HCT116 (cell line): Measurements from ENCODE around the gene SECISBP2L. TPM values are rescaled to one million over a fixed set of nuclear protein-coding genes. Genes with fewer than 3 reads are reported as not detected.

ENCODE experiments used
- ATAC-seq: fragments of 200-7000 bp; cut with Tn5 transposase; 2 replicates; pipeline ENCODE4 v1.9.1; 2020; ENCODE audit warnings: mild to moderate bottlenecking, moderate library complexity
- BruUV-seq: library from RNA; stranded (reverse); fragments of 400-500 nt; replicated peaks from 2 replicates; lab custom pipeline; 2021; lab: Mats Ljungman, UMichigan
- CTCF ChIA-PET: fragments of 300-600 bp; sonication (Branson Sonifier 250); formaldehyde crosslinking; loops from one replicate; lab custom pipeline; 2021; ENCODE audit warnings: antibody characterized with exemption; lab: Charles Lee
- POLR2A ChIA-PET: fragments of 300-600, 350-600 bp; sonication (Branson Sonifier 250); formaldehyde crosslinking; loops from one replicate; lab custom pipeline; 2021; ENCODE audit warnings: antibody characterized with exemption; lab: Charles Lee
- RAD21 ChIA-PET, 2 experiments: fragments of 300-600 bp; sonication (Branson Sonifier 250); formaldehyde crosslinking; loops; one replicate each; lab custom pipeline; 2023; ENCODE audit warnings: low total read pairs in 2 of 2; ENCODE audit not compliant: uncharacterized antibody in 2 of 2, unreplicated experiment in 2 of 2, low non-redundant PET in 1 of 2; lab: Charles Lee
- DNase-seq: peaks from one replicate; pipeline ENCODE4 v3.0.0-alpha.2; 2010; ENCODE audit warnings: low read depth, low spot score
- H2AFZ ChIP-seq: fragments of 200-600 bp; shearing (Covaris generic), sonication (generic); 2 replicates; pipeline ENCODE4 v1.6.1; 2017; ENCODE audit warnings: low read depth, mixed run types, mixed read lengths, antibody characterized with exemption, low read length; ENCODE audit not compliant: poor library complexity, severe bottlenecking
- H3K27ac ChIP-seq: 2 replicates; pipeline ENCODE4 v1.5.1; 2012; ENCODE audit warnings: low read depth, low read length
- H3K27me3 ChIP-seq: fragments of 200-600 bp; sonication (generic); 2 replicates; pipeline ENCODE4 v1.6.1; 2016; ENCODE audit warnings: mixed run types, low read length, mixed read lengths; ENCODE audit not compliant: insufficient read depth
- H3K36me3 ChIP-seq, 2 experiments: fragments of 200-500 bp in 1 of 2; fragments of 200-600 bp in 1 of 2; sonication (Bioruptor generic) in 1 of 2; sonication (generic) in 1 of 2; 2 replicates each; pipeline versions ENCODE4 v1.5.1 to v1.6.1; 2014 to 2016; ENCODE audit warnings: low read length in 2 of 2, inconsistent platforms in 1 of 2, mixed read lengths in 1 of 2, mixed run types in 1 of 2; ENCODE audit not compliant: insufficient read depth in 2 of 2, control insufficient read depth in 1 of 2
- H3K4me1 ChIP-seq, 2 experiments: fragments of 200-600 bp in 1 of 2; sonication (generic) in 1 of 2; 2 replicates each; pipeline versions ENCODE4 v1.5.1 to v1.6.1; 2012 to 2017; ENCODE audit warnings: low read length in 2 of 2, inconsistent platforms in 1 of 2, mild to moderate bottlenecking in 1 of 2, mixed read lengths in 1 of 2, mixed run types in 1 of 2, moderate library complexity in 1 of 2; ENCODE audit not compliant: insufficient read depth in 2 of 2, control insufficient read depth in 1 of 2
- H3K4me2 ChIP-seq: fragments of 200-600 bp; sonication (generic); 2 replicates; pipeline ENCODE4 v1.6.1; 2017; ENCODE audit warnings: mixed run types, low read length, mixed read lengths
- H3K4me3 ChIP-seq, 2 experiments: fragments of 200-600 bp in 1 of 2; sonication (generic) in 1 of 2; replicated peaks in 1 of 2; 2 replicates each; pipeline ENCODE4 v1.5.1; 2011 to 2016; ENCODE audit warnings: low read length in 2 of 2, control low read depth in 1 of 2, low read depth in 1 of 2, mild to moderate bottlenecking in 1 of 2, mixed read lengths in 1 of 2, mixed run types in 1 of 2
- H3K79me2 ChIP-seq: fragments of 200-600 bp; sonication (generic); 2 replicates; pipeline ENCODE4 v1.6.1; 2017; ENCODE audit warnings: mild to moderate bottlenecking, mixed run types, low read length, moderate library complexity, mixed read lengths; ENCODE audit not compliant: insufficient read depth
- H3K9ac ChIP-seq: fragments of 200-600 bp; sonication (generic); 2 replicates; pipeline ENCODE4 v1.6.1; 2016; ENCODE audit warnings: low read length, mixed read lengths
- H3K9me2 ChIP-seq: fragments of 200-600 bp; sonication (generic), shearing (Covaris generic); 2 replicates; pipeline ENCODE4 v1.6.1; 2017; ENCODE audit warnings: mixed run types, mild to moderate bottlenecking, moderate library complexity; ENCODE audit not compliant: insufficient read depth
- H3K9me3 ChIP-seq, 2 experiments: fragments of 200-500 bp in 1 of 2; fragments of 200-600 bp in 1 of 2; sonication (Bioruptor generic) in 1 of 2; sonication (generic) in 1 of 2; 2 replicates each; pipeline ENCODE4 v1.6.1; 2014 to 2017; ENCODE audit warnings: low read length in 2 of 2, mixed read lengths in 2 of 2, inconsistent platforms in 1 of 2, low read depth in 1 of 2, mild to moderate bottlenecking in 1 of 2, mixed run types in 1 of 2, moderate library complexity in 1 of 2; ENCODE audit not compliant: control insufficient read depth in 1 of 2, insufficient read depth in 1 of 2
- H4K20me1 ChIP-seq: fragments of 200-600 bp; sonication (generic), shearing (Covaris generic); 2 replicates; pipeline ENCODE4 v1.6.1; 2017; ENCODE audit warnings: mixed run types, mild to moderate bottlenecking, moderate library complexity; ENCODE audit not compliant: insufficient read depth
- EZH2 ChIP-seq: fragments of 200-600 bp; sonication (generic); IDR thresholded peaks from 2 replicates; pipeline ENCODE4 v1.6.1; 2017; ENCODE audit warnings: antibody characterized with exemption, mixed run types
- FOSL1 ChIP-seq: IDR thresholded peaks from 2 replicates; pipeline ENCODE4 v1.6.1; 2012; ENCODE audit warnings: low read depth
- JUND ChIP-seq: IDR thresholded peaks from 2 replicates; pipeline ENCODE4 v1.6.1; 2012
- MAX ChIP-seq: IDR thresholded peaks from 2 replicates; pipeline ENCODE4 v1.6.1; 2012
- SIN3A ChIP-seq: IDR thresholded peaks from 2 replicates; pipeline ENCODE4 v1.6.1; 2012; ENCODE audit warnings: low read depth
- SP1 ChIP-seq: IDR thresholded peaks from 2 replicates; pipeline ENCODE4 v1.6.1; 2012; ENCODE audit warnings: low read depth
- YY1 ChIP-seq: IDR thresholded peaks from 2 replicates; pipeline ENCODE4 v1.6.1; 2011; ENCODE audit warnings: low read length, low read depth, moderate library complexity, mild to moderate bottlenecking; ENCODE audit not compliant: insufficient replicate concordance; ENCODE audit errors: extremely low read depth
- intact Hi-C: fragments of 100-400 bp; cut with micrococcal nuclease; formaldehyde crosslinking; loops from 2 replicates; pipeline ENCODE4 v1.10.0; 2022
- total RNA-seq: library from RNA; stranded (reverse); gene quantifications from one replicate; pipeline ENCODE4 v1.2.1, GENCODE V29; 2021; ENCODE audit not compliant: unreplicated experiment

Gene SECISBP2L
- total RNA-seq, 1 experiment from 2014 or later, result 22.9 TPM

DNA sequence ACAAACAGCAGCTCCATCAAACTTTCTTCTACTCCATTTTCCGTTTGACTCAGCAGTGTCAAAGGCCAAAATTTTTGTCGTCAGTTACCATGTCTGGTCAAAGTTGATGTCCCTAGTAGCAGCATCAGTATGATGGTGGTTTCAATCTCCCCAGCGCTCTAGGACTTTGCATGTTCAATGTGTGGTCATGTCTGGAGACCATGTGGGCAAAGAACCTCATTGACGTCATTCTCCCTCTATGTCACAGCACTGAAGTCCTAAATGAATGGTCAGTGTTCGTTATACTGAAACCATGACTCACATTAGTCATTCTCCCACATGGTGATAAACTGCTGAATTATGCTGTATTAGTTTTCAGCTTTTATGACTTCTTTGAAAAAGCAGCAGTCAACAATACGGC, 105.7 kb downstream of the SECISBP2L start:
- ATAC-seq, result no peak

GRCh38 chr15:48939648-48940047, 106.6 kb downstream of the SECISBP2L start:
- Histone ChIP-seq H3K27ac (no peak overlapping the region), H3K79me2 (no peaks in the 10 kb centered on the region), H3K27me3 (no peaks in the 10 kb centered on the region), H3K4me3 (no peak overlapping the region; a peak in 1 of 4 replicates), H3K4me2 (peak overlapping the region; percentile 54), H3K9ac (no peak overlapping the region), H3K36me3 (no peaks in the 10 kb centered on the region), H3K4me1 (peaks cover 0 to 23% of the 10 kb centered on the region in 2 experiments; a peak in 2 of 4 replicates), H4K20me1 (no peaks in the 10 kb centered on the region), H3K9me2 (no peaks in the 10 kb centered on the region), H2AFZ (no peak overlapping the region), H3K9me3 (no peaks in the 10 kb centered on the region)
- TF ChIP-seq SP1 (peak; percentile 26; the same call in 1 of the 2 replicates), YY1 (no peak), EZH2 (no peak), JUND (peak; percentile 39; the same call in 1 of the 2 replicates), FOSL1 (peak; percentile 39; the same call in 1 of the 2 replicates)
- DNase-seq (no peak), ATAC-seq (no peak)
- POLR2A ChIA-PET, result interaction anchor here (1.0 to 1.1 kb wide), 2 partner anchors 14 to 15 kb away, joined by 3 to 7 read pairs; no protein-coding TSS in a partner anchor
- CTCF ChIA-PET, result interaction anchor here (0.8 kb wide), 2 partner anchors 26 to 36 kb away, joined by 3 read pairs; no protein-coding TSS in a partner anchor
- RAD21 ChIA-PET, result no interaction called here
- BruUV-seq, result no TSS peak
- intact Hi-C loops, result no loop called here

More for the DNA sequence above, 105.7 kb downstream of the SECISBP2L start:
- no peaks in the 10 kb centered on the region for H3K36me3 ChIP-seq
- no peak for DNase-seq
- H3K9me3 ChIP-seq, result no peaks in the 10 kb centered on the region
- no peak overlapping the region for H3K9ac ChIP-seq
- no peaks in the 10 kb centered on the region for H3K79me2 ChIP-seq
- BruUV-seq, result no TSS peak
- H3K9me2 ChIP-seq, result no peaks in the 10 kb centered on the region
- ChIA-PET POLR2A (interaction anchor here (1.1 kb wide), 1 partner anchor 15 kb away, joined by 3 read pairs; no protein-coding TSS in a partner anchor), RAD21 (no interaction called here), CTCF (no interaction called here)
- H3K4me1 ChIP-seq, result peaks cover 0 to 23% of the 10 kb centered on the region in 2 experiments; a peak in 2 of 4 replicates
- H3K27ac ChIP-seq, result no peak overlapping the region
- no peak overlapping the region for H3K4me3 ChIP-seq
- no peaks in the 10 kb centered on the region for H3K27me3 ChIP-seq
- intact Hi-C loops, result no loop called here
- no peaks in the 10 kb centered on the region for H4K20me1 ChIP-seq
- TF ChIP-seq MAX (0 out of 2 replicates have a peak, but pooled peaks have one; percentile 14), SIN3A (no peak)
- H3K4me2 ChIP-seq, result peak overlapping the region; percentile 54; the same call in 1 of the 2 replicates
- no peak overlapping the region for H2AFZ ChIP-seq

Other genes starting within 250 kb of the SECISBP2L start
- 19.7 TPM for gene CEP152, start 235.4 kb downstream of the SECISBP2L start, total RNA-seq
- 68.6 TPM for gene EID1, start 168.3 kb downstream of the SECISBP2L start, total RNA-seq
- gene SHC4, start 82.5 kb downstream of the SECISBP2L start, total RNA-seq, result 0.44 TPM
- 93.6 TPM for gene COPS2, start 109.2 kb upstream of the SECISBP2L start, total RNA-seq
- 18.7 TPM for gene GALK2, start 123.8 kb upstream of the SECISBP2L start, total RNA-seq